MCF 10A (cell line): ENCODE results near the gene TYK2. TPM values are rescaled to one million over a fixed set of nuclear protein-coding genes. Genes with fewer than 3 reads are reported as not detected.

Source experiments
- BruUV-seq: library from RNA; stranded (reverse); fragments of 400-500 nt; replicated peaks from 2 replicates; lab custom pipeline; 2021; lab: Mats Ljungman, UMichigan
- CTCF ChIA-PET: fragments of 300-600 bp; sonication (Branson Sonifier 250); formaldehyde crosslinking; extraction: SDS; loops from one replicate; lab custom pipeline; 2021; ENCODE audit warnings: antibody characterized with exemption, inconsistent platforms; lab: Yijun Ruan, JAX
- POLR2A ChIA-PET: fragments of 300-600, 350-650 bp; sonication (Branson Sonifier 250); formaldehyde crosslinking; extraction: SDS; loops from one replicate; lab custom pipeline; 2020; ENCODE audit warnings: antibody characterized with exemption, inconsistent platforms; lab: Yijun Ruan, JAX
- DNase-seq: peaks from one replicate; pipeline ENCODE4 v3.0.0-alpha.2; 2018; ENCODE audit not compliant: unreplicated experiment
- H3K27ac Mint-ChIP-seq: one replicate; pipeline ENCODE4 v1.8.0; 2022; ENCODE audit warnings: mild to moderate bottlenecking, low read depth, mixed read lengths; ENCODE audit not compliant: unreplicated experiment
- H3K27me3 Mint-ChIP-seq: one replicate; pipeline ENCODE4 v1.8.0; 2022; ENCODE audit warnings: mixed read lengths; ENCODE audit not compliant: insufficient read depth, unreplicated experiment
- H3K36me3 Mint-ChIP-seq: one replicate; pipeline ENCODE4 v1.8.0; 2022; ENCODE audit warnings: mild to moderate bottlenecking, moderate library complexity, mixed read lengths; ENCODE audit not compliant: insufficient read depth, unreplicated experiment
- H3K4me1 Mint-ChIP-seq: one replicate; pipeline ENCODE4 v1.8.0; 2022; ENCODE audit warnings: mixed read lengths; ENCODE audit not compliant: insufficient read depth, unreplicated experiment
- H3K4me3 Mint-ChIP-seq: one replicate; pipeline ENCODE4 v1.8.0; 2022; ENCODE audit warnings: mild to moderate bottlenecking, moderate library complexity, mixed read lengths; ENCODE audit not compliant: unreplicated experiment
- H3K9me3 Mint-ChIP-seq: one replicate; pipeline ENCODE4 v1.8.0; 2022; ENCODE audit warnings: mixed read lengths; ENCODE audit not compliant: unreplicated experiment
- intact Hi-C: fragments of 100-400 bp; cut with micrococcal nuclease; formaldehyde crosslinking; loops from 2 replicates; pipeline ENCODE4 v1.14.1; 2022
- total RNA-seq: library from RNA; stranded (reverse); gene quantifications from 2 replicates; pipeline ENCODE4 v1.2.3, GENCODE V29; 2022
- TF ChIP-seq, protein P1 (sequence below): fragments of 200-600 bp; IDR thresholded peaks from one replicate; pipeline ENCODE4 v1.8.0; 2022; ENCODE audit warnings: antibody characterized with exemption, mild to moderate bottlenecking; ENCODE audit not compliant: unreplicated experiment

The TYK2 gene
- total RNA-seq, 1 experiment from 2014 or later = 75.0 TPM

DNA sequence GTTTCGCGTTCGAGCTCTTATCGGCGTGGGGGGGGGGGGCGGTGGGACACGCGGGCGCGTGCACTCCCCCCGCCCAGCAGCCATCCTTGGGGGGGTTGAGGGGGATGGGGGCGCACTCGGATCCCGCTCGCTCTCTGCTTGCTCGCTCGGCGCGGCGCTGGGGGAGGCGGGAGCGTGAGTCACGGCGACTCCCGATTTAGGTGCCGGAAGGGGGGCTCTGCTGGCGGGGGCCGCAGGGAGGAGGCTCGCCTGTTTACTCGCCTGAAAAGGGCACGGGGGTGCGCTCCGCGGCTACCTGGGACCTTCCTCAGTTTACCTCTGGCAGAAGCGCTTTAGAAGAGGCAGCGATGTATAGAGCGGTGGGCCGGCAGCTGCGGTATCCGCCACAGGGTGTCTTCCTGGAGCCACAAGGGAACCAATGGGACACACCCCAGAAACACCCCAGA lies 38.9 kb upstream of the TYK2 start:
- intact Hi-C loops = no loop called here
- no peaks in the 10 kb centered on the region for H3K36me3 Mint-ChIP-seq
- BruUV-seq = no TSS peak
- TF ChIP-seq, protein P1, sequence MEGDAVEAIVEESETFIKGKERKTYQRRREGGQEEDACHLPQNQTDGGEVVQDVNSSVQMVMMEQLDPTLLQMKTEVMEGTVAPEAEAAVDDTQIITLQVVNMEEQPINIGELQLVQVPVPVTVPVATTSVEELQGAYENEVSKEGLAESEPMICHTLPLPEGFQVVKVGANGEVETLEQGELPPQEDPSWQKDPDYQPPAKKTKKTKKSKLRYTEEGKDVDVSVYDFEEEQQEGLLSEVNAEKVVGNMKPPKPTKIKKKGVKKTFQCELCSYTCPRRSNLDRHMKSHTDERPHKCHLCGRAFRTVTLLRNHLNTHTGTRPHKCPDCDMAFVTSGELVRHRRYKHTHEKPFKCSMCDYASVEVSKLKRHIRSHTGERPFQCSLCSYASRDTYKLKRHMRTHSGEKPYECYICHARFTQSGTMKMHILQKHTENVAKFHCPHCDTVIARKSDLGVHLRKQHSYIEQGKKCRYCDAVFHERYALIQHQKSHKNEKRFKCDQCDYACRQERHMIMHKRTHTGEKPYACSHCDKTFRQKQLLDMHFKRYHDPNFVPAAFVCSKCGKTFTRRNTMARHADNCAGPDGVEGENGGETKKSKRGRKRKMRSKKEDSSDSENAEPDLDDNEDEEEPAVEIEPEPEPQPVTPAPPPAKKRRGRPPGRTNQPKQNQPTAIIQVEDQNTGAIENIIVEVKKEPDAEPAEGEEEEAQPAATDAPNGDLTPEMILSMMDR = no peak
- no peak for DNase-seq
- peaks cover 25% of the 10 kb centered on the region for H3K4me1 Mint-ChIP-seq
- peak overlapping the region; percentile 77 for H3K4me3 Mint-ChIP-seq
- H3K27me3 Mint-ChIP-seq = peaks cover 48% of the 10 kb centered on the region
- H3K9me3 Mint-ChIP-seq = no peaks in the 10 kb centered on the region
- H3K27ac Mint-ChIP-seq = no peak overlapping the region
- POLR2A ChIA-PET = no interaction called here
- CTCF ChIA-PET = interaction anchor here (0.6 to 1.7 kb wide), 2 partner anchors 17 to 1257 kb away, joined by 3 to 10 read pairs; no protein-coding TSS in a partner anchor

DNA sequence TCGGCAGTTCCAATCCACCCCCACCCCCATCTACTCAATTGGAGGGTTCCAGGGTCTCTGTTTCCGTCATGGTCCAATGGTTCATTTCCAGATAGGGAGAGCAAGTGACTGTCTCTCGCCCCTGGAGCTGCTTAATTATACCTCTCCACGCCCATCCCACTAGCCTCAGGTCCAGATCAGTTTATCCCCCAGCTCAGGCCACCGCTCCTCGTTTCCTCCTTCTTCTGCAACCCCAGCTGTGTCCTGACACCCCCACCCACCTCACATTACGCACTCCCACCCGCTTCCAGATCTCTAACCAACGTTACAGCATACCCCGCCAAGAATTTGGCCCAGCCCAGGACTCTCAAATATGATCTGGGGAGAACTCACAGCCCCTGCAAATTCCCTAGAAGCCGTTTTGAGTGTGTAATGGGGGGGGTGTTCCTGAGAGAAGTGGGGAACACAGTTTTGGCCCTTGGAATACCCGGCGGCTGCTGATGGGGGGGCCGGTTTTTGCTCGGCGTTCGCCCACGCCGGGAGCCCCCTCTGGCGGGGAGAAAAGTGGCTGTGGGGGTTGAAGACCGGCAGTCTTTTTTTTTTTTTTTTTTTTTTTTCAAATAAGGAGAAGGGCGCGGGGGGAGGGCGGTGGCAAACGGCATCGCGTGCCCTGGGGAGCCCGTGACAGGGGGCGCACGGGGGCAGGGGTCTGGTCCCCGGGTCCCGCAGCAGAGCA lies 38.3 kb upstream of the TYK2 start:
- POLR2A ChIA-PET = interaction anchor here (0.7 to 1.4 kb wide), 2 partner anchors 13 to 14 kb away, joined by 4 read pairs; no protein-coding TSS in a partner anchor
- Mint-ChIP-seq H3K36me3 (no peaks in the 10 kb centered on the region), H3K27ac (no peak overlapping the region), H3K4me3 (no peak overlapping the region), H3K27me3 (peaks cover 48% of the 10 kb centered on the region), H3K4me1 (peaks cover 25% of the 10 kb centered on the region), H3K9me3 (no peaks in the 10 kb centered on the region)
- CTCF ChIA-PET = interaction anchor here (0.6 to 6.4 kb wide), 8 partner anchors 8 to 1257 kb away, joined by 3 to 74 read pairs (median 3); partner anchors contain the start of gene CDC37
- no TSS peak for BruUV-seq
- no peak for DNase-seq
- intact Hi-C loops = no loop called here
- TF ChIP-seq, protein P1 = no peak

DNA sequence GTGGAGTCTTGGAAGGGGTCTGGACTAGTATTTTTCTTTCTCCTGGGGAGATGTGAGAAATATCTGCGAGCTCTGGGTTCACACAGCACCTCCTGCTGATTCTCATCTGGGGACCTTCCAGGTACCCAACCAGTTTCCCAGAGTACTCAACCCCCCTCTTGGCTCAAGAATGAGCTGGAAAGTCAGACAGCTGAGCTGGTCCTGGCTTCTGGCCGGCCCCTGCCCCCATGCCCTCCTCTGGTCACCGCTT lies 37.8 kb upstream of the TYK2 start:
- TF ChIP-seq, protein P1 = no peak
- H3K4me3 Mint-ChIP-seq = no peak overlapping the region
- ChIA-PET POLR2A (interaction anchor here (0.7 to 1.4 kb wide), 2 partner anchors 12 to 14 kb away, joined by 4 read pairs; no protein-coding TSS in a partner anchor), CTCF (interaction anchor here (0.6 to 6.4 kb wide), 9 partner anchors 8 to 433 kb away, joined by 3 to 74 read pairs (median 3); partner anchors contain the start of gene CDC37)
- H3K27ac Mint-ChIP-seq = no peak overlapping the region
- H3K9me3 Mint-ChIP-seq = no peaks in the 10 kb centered on the region
- no TSS peak for BruUV-seq
- intact Hi-C loops = no loop called here
- DNase-seq = no peak
- no peaks in the 10 kb centered on the region for H3K36me3 Mint-ChIP-seq
- peaks cover 48% of the 10 kb centered on the region for H3K27me3 Mint-ChIP-seq
- peaks cover 25% of the 10 kb centered on the region for H3K4me1 Mint-ChIP-seq

DNA sequence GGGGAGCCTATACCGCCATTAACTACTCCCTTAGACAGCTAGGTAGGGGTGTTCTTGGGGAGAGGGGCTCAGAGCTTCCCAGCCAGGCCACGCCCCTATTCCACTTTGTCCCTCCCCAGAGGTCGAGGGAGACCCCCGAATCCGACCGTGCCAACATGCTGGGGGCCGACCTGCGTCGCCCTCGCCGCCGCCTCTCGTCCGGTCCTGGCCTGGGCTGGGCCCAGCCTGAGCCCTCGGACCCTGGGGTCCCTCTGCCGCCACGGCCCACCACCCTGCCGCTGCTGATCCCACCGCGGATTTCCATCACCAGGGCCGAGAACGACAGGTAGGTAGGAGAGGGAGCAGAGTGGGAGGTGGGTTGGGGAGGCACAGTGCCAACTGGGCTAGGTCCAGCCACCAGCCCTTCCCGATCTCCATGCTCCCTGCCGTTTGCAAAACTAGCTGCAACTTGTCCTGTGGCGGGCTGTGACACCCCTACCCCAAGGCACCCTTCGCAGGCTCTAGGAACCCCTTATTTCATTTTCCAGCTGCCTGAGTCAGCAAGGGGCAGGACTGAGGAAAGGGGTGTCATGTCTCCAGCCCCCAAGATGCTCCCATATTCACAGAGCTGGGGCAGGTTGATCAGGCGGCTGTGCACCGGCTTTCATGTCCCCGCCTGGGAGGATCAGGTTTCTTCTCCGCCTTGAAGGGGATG lies 37.3 kb upstream of the TYK2 start:
- CTCF ChIA-PET = interaction anchor here (0.6 to 6.4 kb wide), 12 partner anchors 9 to 321 kb away, joined by 3 to 74 read pairs (median 4); partner anchors contain the start of gene CDC37
- no peaks in the 10 kb centered on the region for H3K9me3 Mint-ChIP-seq
- BruUV-seq = no TSS peak
- DNase-seq = peak; percentile 36
- H3K4me1 Mint-ChIP-seq = peaks cover 25% of the 10 kb centered on the region
- H3K27me3 Mint-ChIP-seq = peaks cover 44% of the 10 kb centered on the region
- H3K4me3 Mint-ChIP-seq = no peak overlapping the region
- no peaks in the 10 kb centered on the region for H3K36me3 Mint-ChIP-seq
- H3K27ac Mint-ChIP-seq = no peak overlapping the region
- intact Hi-C loops = no loop called here
- POLR2A ChIA-PET = interaction anchor here (1.4 kb wide), 1 partner anchor 12 kb away, joined by 4 read pairs; no protein-coding TSS in a partner anchor
- TF ChIP-seq, protein P1 = no peak
